Keratinocyte (primary cell): ENCODE results near the gene PM20D1. TPM values are rescaled to one million over a fixed set of nuclear protein-coding genes. Genes with fewer than 3 reads are reported as not detected.

Source experiments
- DNase-seq: peaks from one replicate; pipeline ENCODE4 v3.0.0-alpha.2; 2011; ENCODE audit warnings: low read depth, missing footprints, low spot score
- FAIRE-seq: peaks from 2 replicates; lab custom pipeline; 2011; peaks lifted over from hg19 to GRCh38; lab: Jason Lieb, UNC
- H2AFZ ChIP-seq: 2 replicates; pipeline ENCODE4 v1.6.0; 2012; ENCODE audit warnings: low read length, control low read depth, inconsistent platforms; ENCODE audit not compliant: control insufficient read depth
- H3K27ac ChIP-seq: 2 replicates; pipeline ENCODE4 v1.5.1; 2011; ENCODE audit warnings: low read length; ENCODE audit not compliant: control insufficient read depth, insufficient read depth
- H3K27me3 ChIP-seq: 3 replicates; pipeline ENCODE4 v1.6.0; 2011; ENCODE audit warnings: low read length; ENCODE audit not compliant: control insufficient read depth, insufficient read depth; ENCODE audit errors: extremely low read depth
- H3K36me3 ChIP-seq, 2 experiments: 2 replicates in 1 of 2; 3 replicates in 1 of 2; pipeline ENCODE4 v1.5.1; 2011; ENCODE audit warnings: low read length in 2 of 2, mild to moderate bottlenecking in 1 of 2; ENCODE audit not compliant: control insufficient read depth in 2 of 2, insufficient read depth in 2 of 2; ENCODE audit errors: extremely low read depth in 1 of 2
- H3K4me1 ChIP-seq: 3 replicates; pipeline ENCODE4 v1.5.1; 2011; ENCODE audit warnings: low read length; ENCODE audit not compliant: control insufficient read depth, insufficient read depth; ENCODE audit errors: extremely low read depth
- H3K4me2 ChIP-seq: 3 replicates; pipeline ENCODE4 v1.6.0; 2011; ENCODE audit warnings: low read depth, low read length; ENCODE audit not compliant: control insufficient read depth, insufficient read depth; ENCODE audit errors: extremely low read depth
- H3K4me3 ChIP-seq, 3 experiments: fragments of 200-600 bp in 1 of 3; sonication (generic) in 1 of 3; 2 replicates in 2 of 3; 3 replicates in 1 of 3; pipeline ENCODE4 v1.5.1; 2011 to 2016; ENCODE audit warnings: low read length in 3 of 3, mild to moderate bottlenecking in 3 of 3, control low read depth in 2 of 3, inconsistent platforms in 1 of 3, low read depth in 1 of 3, mixed read lengths in 1 of 3, mixed run types in 1 of 3, moderate library complexity in 1 of 3; ENCODE audit not compliant: control insufficient read depth in 2 of 3, insufficient read depth in 2 of 3; ENCODE audit errors: extremely low read depth in 1 of 3
- H3K79me2 ChIP-seq: 2 replicates; pipeline ENCODE4 v1.6.0; 2012; ENCODE audit warnings: low read length; ENCODE audit not compliant: control insufficient read depth, insufficient read depth
- H3K9ac ChIP-seq: 3 replicates; pipeline ENCODE4 v1.6.0; 2011; ENCODE audit warnings: low read length; ENCODE audit not compliant: control insufficient read depth, insufficient read depth; ENCODE audit errors: extremely low read depth
- H3K9me1 ChIP-seq: 3 replicates; pipeline ENCODE4 v1.6.0; 2011; ENCODE audit warnings: low read length; ENCODE audit not compliant: control insufficient read depth, insufficient read depth; ENCODE audit errors: extremely low read depth
- H3K9me3 ChIP-seq: 2 replicates; pipeline ENCODE4 v1.5.1; 2012; ENCODE audit warnings: low read depth, low read length; ENCODE audit not compliant: control insufficient read depth
- H4K20me1 ChIP-seq: 3 replicates; pipeline ENCODE4 v1.6.0; 2011; ENCODE audit warnings: low read length; ENCODE audit not compliant: control insufficient read depth, insufficient read depth; ENCODE audit errors: extremely low read depth
- CTCF ChIP-seq, 3 experiments: IDR thresholded peaks in 1 of 3; conservative IDR thresholded peaks in 1 of 3; optimal IDR thresholded peaks in 1 of 3; 2 replicates in 2 of 3; 3 replicates in 1 of 3; pipeline versions ENCODE3 to v1.5.1; 2011; ENCODE audit warnings: low read length in 3 of 3, mild to moderate bottlenecking in 3 of 3, moderate library complexity in 2 of 3, control low read depth in 1 of 3, inconsistent platforms in 1 of 3; ENCODE audit not compliant: insufficient read depth in 2 of 3; ENCODE audit errors: extremely low read depth in 1 of 3
- EZH2 ChIP-seq: IDR thresholded peaks from one replicate; pipeline ENCODE4 v1.6.1; 2012; ENCODE audit warnings: inconsistent platforms, mild to moderate bottlenecking, low read length, moderate library complexity
- dilution Hi-C: fragments of 300-500 bp; cut with MboI; formaldehyde crosslinking; loops from one replicate; pipeline ENCODE4 v1.7.0; 2020; ENCODE audit warnings: low sequenced_read_pairs; ENCODE audit not compliant: extremely low pct_ligation_motif_present
- polyA plus RNA-seq, 5 experiments: library from polyadenylated mRNA; depleted of rRNA in 3 of 5; stranded (reverse) in 3 of 5; stranded (forward) in 1 of 5; unstranded in 1 of 5; fragments of >200 nt; gene quantifications; 1 replicate in 1 of 5; 2 replicates in 3 of 5; 3 replicates in 1 of 5; pipeline versions ENCODE4 v1.2.1 to v1.2.3, GENCODE V29; 2011 to 2012; ENCODE audit warnings: missing spikeins in 2 of 5, low read depth in 1 of 5, low replicate concordance in 1 of 5

The PM20D1 gene
- polyA plus RNA-seq, 1 donor (not counting 4 experiments of a cell fraction or from before 2014, with no cell fraction given): 0.05 TPM

GRCh38 chr1:205851993-205852392, 2.1 kb upstream of the PM20D1 start:
- dilution Hi-C loops: no loop called here
- Histone ChIP-seq H3K4me2 (no peak overlapping the region), H3K36me3 (no peaks in the 10 kb centered on the region), H3K79me2 (no peaks in the 10 kb centered on the region), H3K27me3 (peaks cover 8% of the 10 kb centered on the region), H3K4me1 (peaks cover 4% of the 10 kb centered on the region), H4K20me1 (no peaks in the 10 kb centered on the region), H2AFZ (no peak overlapping the region), H3K9me1 (no peaks in the 10 kb centered on the region), H3K9ac (no peak overlapping the region), H3K4me3 (no peak overlapping the region), H3K27ac (no peak overlapping the region), H3K9me3 (peaks cover 2% of the 10 kb centered on the region)
- FAIRE-seq: no peak
- no peak for DNase-seq
- TF ChIP-seq CTCF (optimal IDR thresholded peaks at IDR 0.05 in 1 of 3, IDR thresholded peaks at IDR 0.05 in 1 of 3, conservative IDR thresholded peaks at IDR 0.05 in 1 of 3; ENCODE audit: extremely low read depth in 1 of 3, insufficient read depth in 2 of 3, low read length in 3 of 3): no peak
- TF ChIP-seq EZH2: no peak

DNA sequence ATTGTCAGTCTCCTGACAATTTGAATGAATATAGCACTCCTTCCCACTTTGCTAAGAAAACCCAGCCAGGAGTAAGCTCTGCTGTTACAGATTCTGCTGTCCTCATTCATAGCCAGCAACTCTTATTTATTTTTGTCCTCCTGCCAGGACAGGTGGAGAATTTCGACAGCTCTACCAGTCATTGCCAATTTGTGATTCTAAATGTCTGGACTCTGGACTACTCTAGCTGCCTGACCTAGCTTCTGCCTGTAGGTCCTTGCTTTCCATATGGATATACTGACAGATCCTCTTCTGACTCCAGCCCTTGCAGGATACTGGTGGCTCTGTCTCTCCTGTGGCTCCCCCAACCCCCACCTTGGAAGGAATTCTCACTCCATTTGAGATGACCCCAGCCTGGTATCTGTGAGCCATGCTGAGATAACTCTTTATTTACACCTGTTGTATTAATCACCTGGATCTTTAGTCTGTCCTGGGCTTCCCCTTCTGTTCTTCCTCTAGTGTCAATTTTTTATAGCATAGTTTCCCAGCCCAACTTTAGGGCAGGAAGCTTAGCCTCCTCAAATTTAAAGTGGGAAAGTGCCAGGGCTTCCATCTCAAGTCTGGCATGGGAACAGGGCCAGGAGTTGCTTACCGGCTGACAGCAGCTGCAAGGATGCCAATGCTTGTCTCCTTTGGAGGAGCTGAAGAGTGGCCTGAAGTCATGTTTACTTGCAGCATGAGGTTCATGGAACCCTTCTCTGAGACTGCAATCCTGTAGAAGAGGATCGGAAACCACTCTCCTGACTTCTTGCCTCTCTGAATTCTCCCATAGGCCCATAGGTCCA, 6.7 kb downstream of the PM20D1 start:
- Histone ChIP-seq H3K27me3 (peaks cover 8% of the 10 kb centered on the region), H2AFZ (no peak overlapping the region), H4K20me1 (no peaks in the 10 kb centered on the region), H3K36me3 (no peaks in the 10 kb centered on the region), H3K79me2 (no peaks in the 10 kb centered on the region), H3K4me2 (no peak overlapping the region), H3K4me1 (no peaks in the 10 kb centered on the region), H3K27ac (no peak overlapping the region), H3K9me3 (no peaks in the 10 kb centered on the region), H3K4me3 (no peak overlapping the region), H3K9me1 (no peaks in the 10 kb centered on the region), H3K9ac (no peak overlapping the region)
- dilution Hi-C loops: no loop called here
- no peak for DNase-seq
- FAIRE-seq: no peak
- TF ChIP-seq EZH2: no peak
- TF ChIP-seq CTCF (optimal IDR thresholded peaks at IDR 0.05 in 1 of 3, IDR thresholded peaks at IDR 0.05 in 1 of 3, conservative IDR thresholded peaks at IDR 0.05 in 1 of 3; ENCODE audit: extremely low read depth in 1 of 3, insufficient read depth in 2 of 3, low read length in 3 of 3): no peak
